HEK293 (cell line): ENCODE measurements around the gene LRRFIP1.

ENCODE experiments used
- HOXC10 ChIP-seq: sonication (generic); formaldehyde crosslinking; IDR thresholded peaks from 2 replicates; pipeline ENCODE4 v1.8.1; 2023; ENCODE audit warnings: mild to moderate bottlenecking, missing genetic modification reagents
- ZBTB26 ChIP-seq: fragments of 450-650 bp; formaldehyde crosslinking; optimal IDR thresholded peaks from 2 replicates; pipeline ENCODE3; 2016; ENCODE audit warnings: missing biosample characterization, mild to moderate bottlenecking, missing genetic modification characterization
- ZNF114 ChIP-seq: fragments of 450-650 bp; formaldehyde crosslinking; IDR thresholded peaks from 2 replicates; pipeline ENCODE4 v1.5.0; 2017; ENCODE audit warnings: missing biosample characterization, missing genetic modification characterization

- TF ChIP-seq ZBTB26 (tag by site-specific recombination) (no peak), ZNF114 (tag by site-specific recombination) (no peak), HOXC10 (no peak)
These were observed 17.0 kb downstream of the LRRFIP1 start for GRCh38 chr2:237644381-237644703.
